Measurements from ENCODE around the gene FHDC1.

Gene FHDC1

DNA sequence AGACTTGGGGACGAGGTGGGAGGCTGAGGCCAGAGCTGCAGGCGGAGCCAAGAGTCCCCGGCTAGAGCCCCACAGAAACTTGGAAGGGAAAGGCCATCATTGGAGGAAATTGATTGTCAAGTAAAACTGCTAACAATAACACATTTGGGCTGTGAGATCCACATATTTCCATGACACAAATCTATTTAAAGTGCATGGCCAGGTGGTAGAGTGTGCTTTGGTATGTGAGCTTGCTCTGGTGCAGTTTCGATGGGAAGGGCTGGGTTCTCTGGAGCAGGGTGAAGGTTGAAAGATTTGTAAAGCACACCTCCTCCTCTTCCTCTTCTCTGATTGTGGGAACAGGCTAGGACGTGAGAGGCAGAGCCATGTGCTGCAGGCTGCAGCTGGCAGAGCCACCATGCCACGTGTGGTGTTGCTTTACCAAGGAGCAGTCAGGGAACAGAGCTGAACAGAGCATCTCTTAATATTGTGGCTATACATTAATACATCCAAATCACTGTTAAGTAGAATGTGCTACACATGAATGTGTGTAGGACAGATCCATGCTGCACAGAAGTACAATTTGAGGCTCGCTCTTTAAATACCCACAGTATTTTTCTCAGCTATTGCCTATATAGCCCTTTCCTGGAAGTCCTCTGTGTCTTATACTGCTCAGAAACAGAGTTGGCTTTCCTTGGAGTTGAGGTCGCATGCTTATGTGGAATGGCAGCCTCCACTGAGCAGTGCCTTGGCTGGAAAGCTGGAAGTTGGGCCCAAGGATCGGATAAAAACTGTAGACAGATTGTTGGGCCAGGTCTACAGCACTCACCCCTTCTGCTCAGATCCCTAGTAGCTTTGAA lies 37.7 kb downstream of the FHDC1 start:
- no peak overlapping the region for H3K27ac ChIP-seq
- H3K9ac ChIP-seq = no peak overlapping the region
- no peaks in the 10 kb centered on the region for H3K79me2 ChIP-seq (ENCODE audit: insufficient read depth, low read depth)
- no peaks in the 10 kb centered on the region for H3K27me3 ChIP-seq (ENCODE audit: insufficient read depth, low read depth)
- no peak overlapping the region for H2AFZ ChIP-seq (ENCODE audit: low read depth)
- no peaks in the 10 kb centered on the region for H4K20me1 ChIP-seq (ENCODE audit: insufficient read depth)
- H3K4me3 ChIP-seq (IDR thresholded peaks at IDR 0.05; ENCODE audit: insufficient read depth, low read depth, low read length) = no peak overlapping the region
- TF ChIP-seq, protein P1, sequence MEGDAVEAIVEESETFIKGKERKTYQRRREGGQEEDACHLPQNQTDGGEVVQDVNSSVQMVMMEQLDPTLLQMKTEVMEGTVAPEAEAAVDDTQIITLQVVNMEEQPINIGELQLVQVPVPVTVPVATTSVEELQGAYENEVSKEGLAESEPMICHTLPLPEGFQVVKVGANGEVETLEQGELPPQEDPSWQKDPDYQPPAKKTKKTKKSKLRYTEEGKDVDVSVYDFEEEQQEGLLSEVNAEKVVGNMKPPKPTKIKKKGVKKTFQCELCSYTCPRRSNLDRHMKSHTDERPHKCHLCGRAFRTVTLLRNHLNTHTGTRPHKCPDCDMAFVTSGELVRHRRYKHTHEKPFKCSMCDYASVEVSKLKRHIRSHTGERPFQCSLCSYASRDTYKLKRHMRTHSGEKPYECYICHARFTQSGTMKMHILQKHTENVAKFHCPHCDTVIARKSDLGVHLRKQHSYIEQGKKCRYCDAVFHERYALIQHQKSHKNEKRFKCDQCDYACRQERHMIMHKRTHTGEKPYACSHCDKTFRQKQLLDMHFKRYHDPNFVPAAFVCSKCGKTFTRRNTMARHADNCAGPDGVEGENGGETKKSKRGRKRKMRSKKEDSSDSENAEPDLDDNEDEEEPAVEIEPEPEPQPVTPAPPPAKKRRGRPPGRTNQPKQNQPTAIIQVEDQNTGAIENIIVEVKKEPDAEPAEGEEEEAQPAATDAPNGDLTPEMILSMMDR (conservative IDR thresholded peaks at IDR 0.05; ENCODE audit: low read depth, low read length) = no peak
- H3K4me2 ChIP-seq = no peak overlapping the region
- H3K4me1 ChIP-seq (ENCODE audit: low read depth, poor library complexity, severe bottlenecking) = no peaks in the 10 kb centered on the region
- H3K36me3 ChIP-seq (ENCODE audit: insufficient read depth) = no peaks in the 10 kb centered on the region

DNA sequence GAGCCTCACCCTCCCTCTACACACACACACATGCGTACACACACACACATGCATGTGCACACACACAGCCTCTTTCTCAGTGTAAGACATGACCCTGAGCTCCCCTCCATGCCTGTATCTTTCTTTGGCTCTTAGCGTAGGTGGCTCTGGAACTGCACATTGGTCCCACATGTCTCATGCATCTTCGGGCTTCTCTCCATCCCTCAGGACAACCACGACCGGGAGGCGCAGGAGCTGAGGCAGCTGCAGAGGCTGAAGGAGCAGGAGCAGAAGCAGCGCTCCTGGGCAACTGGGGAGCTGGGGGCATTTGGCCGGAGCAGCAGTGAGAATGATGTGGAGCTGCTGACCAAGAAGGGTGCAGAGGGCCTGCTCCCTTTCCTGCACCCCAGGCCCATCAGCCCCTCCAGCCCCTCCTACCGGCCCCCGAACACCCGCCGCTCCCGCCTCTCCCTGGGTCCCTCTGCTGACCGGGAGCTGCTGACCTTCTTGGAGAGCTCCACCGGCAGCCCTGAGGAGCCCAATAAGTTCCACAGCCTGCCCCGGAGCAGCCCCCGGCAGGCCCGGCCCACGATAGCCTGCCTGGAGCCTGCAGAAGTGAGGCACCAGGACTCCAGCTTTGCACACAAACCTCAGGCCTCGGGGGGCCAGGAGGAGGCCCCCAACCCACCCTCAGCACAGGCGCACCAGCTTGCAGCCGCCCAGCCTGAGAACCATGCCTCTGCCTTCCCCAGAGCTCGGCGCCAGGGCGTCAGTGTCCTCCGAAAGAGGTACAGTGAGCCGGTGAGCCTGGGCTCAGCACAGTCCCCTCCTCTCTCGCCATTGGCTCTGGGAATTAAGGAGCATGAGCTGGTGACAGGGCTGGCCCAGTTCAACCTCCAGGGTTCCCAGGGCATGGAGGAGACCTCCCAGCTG lies 38.6 kb downstream of the FHDC1 start:
- H3K4me3 ChIP-seq (IDR thresholded peaks at IDR 0.05; ENCODE audit: insufficient read depth, low read depth, low read length) = no peak overlapping the region
- no peak overlapping the region for H3K4me2 ChIP-seq
- H2AFZ ChIP-seq (ENCODE audit: low read depth) = no peak overlapping the region
- no peaks in the 10 kb centered on the region for H4K20me1 ChIP-seq (ENCODE audit: insufficient read depth)
- H3K9ac ChIP-seq = no peak overlapping the region
- no peaks in the 10 kb centered on the region for H3K36me3 ChIP-seq (ENCODE audit: insufficient read depth)
- no peak overlapping the region for H3K27ac ChIP-seq
- TF ChIP-seq, protein P1 (conservative IDR thresholded peaks at IDR 0.05; ENCODE audit: low read depth, low read length) = no peak
- H3K4me1 ChIP-seq (ENCODE audit: low read depth, poor library complexity, severe bottlenecking) = no peaks in the 10 kb centered on the region
- no peaks in the 10 kb centered on the region for H3K79me2 ChIP-seq (ENCODE audit: insufficient read depth, low read depth)
- no peaks in the 10 kb centered on the region for H3K27me3 ChIP-seq (ENCODE audit: insufficient read depth, low read depth)

DNA sequence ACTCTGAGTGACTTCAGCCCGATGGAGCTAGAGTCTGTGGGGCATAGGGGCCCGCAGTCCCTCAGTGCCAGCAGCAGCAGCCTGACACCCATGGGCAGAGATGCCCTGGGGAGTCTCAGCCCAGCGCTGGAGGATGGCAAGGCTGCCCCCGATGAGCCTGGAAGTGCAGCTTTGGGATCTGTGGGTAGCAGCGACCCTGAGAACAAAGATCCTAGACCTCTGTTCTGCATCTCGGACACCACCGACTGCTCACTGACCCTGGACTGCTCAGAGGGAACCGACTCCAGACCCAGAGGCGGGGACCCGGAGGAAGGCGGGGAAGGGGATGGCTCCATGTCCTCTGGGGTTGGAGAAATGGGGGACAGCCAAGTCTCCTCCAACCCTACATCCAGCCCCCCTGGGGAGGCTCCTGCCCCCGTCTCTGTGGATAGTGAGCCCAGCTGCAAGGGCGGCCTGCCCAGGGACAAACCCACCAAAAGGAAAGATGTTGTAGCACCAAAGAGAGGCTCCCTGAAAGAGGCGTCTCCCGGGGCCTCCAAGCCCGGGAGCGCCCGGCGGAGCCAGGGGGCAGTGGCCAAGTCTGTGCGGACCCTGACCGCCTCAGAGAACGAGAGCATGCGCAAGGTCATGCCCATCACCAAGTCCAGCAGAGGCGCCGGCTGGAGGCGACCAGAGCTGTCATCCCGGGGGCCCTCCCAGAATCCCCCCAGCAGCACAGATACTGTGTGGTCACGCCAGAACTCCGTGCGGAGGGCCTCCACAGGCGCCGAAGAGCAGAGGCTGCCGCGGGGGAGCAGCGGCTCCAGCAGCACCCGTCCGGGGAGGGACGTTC lies 39.5 kb downstream of the FHDC1 start:
- Histone ChIP-seq H3K36me3 (ENCODE audit: insufficient read depth) (no peaks in the 10 kb centered on the region), H3K79me2 (ENCODE audit: insufficient read depth, low read depth) (no peaks in the 10 kb centered on the region), H3K4me1 (ENCODE audit: low read depth, poor library complexity, severe bottlenecking) (no peaks in the 10 kb centered on the region), H3K4me3 (IDR thresholded peaks at IDR 0.05; ENCODE audit: insufficient read depth, low read depth, low read length) (no peak overlapping the region), H3K27me3 (ENCODE audit: insufficient read depth, low read depth) (no peaks in the 10 kb centered on the region), H3K27ac (no peak overlapping the region), H4K20me1 (ENCODE audit: insufficient read depth) (no peaks in the 10 kb centered on the region), H3K9ac (no peak overlapping the region), H3K4me2 (no peak overlapping the region), H2AFZ (ENCODE audit: low read depth) (no peak overlapping the region)
- TF ChIP-seq, protein P1 (conservative IDR thresholded peaks at IDR 0.05; ENCODE audit: low read depth, low read length) = no peak

DNA sequence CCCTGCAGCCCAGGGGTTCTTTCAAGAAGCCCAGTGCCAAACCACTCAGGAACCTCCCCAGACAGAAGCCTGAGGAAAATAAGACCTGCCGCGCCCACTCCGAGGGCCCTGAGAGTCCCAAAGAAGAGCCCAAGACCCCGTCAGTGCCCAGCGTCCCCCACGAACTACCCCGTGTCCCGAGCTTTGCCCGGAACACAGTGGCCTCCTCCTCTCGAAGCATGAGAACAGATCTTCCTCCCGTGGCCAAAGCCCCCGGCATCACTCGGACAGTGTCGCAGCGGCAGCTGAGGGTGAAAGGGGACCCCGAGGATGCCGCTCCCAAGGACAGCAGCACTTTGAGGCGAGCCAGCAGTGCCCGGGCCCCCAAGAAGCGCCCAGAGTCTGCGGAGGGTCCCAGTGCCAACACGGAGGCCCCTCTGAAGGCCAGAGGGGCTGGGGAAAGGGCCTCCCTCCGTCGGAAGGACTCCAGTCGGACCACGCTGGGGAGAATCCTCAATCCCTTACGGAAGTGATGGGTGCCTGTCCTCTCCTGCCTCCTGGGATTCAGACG lies 40.2 kb downstream of the FHDC1 start:
- Histone ChIP-seq H2AFZ (ENCODE audit: low read depth) (no peak overlapping the region), H3K4me1 (ENCODE audit: low read depth, poor library complexity, severe bottlenecking) (no peaks in the 10 kb centered on the region), H3K9ac (no peak overlapping the region), H3K79me2 (ENCODE audit: insufficient read depth, low read depth) (no peaks in the 10 kb centered on the region), H3K27me3 (ENCODE audit: insufficient read depth, low read depth) (no peaks in the 10 kb centered on the region), H4K20me1 (ENCODE audit: insufficient read depth) (no peaks in the 10 kb centered on the region), H3K36me3 (ENCODE audit: insufficient read depth) (no peaks in the 10 kb centered on the region), H3K27ac (no peak overlapping the region), H3K4me3 (IDR thresholded peaks at IDR 0.05; ENCODE audit: insufficient read depth, low read depth, low read length) (no peak overlapping the region), H3K4me2 (no peak overlapping the region)
- TF ChIP-seq, protein P1 (conservative IDR thresholded peaks at IDR 0.05; ENCODE audit: low read depth, low read length) = no peak
